HG03103 (cell line): Measurements from ENCODE around the gene WFDC2.
"Not testable (repeated sequence)": the region's sequence is repeated elsewhere in the genome, so short reads cannot be mapped to it uniquely, and the experiment has no call there.

ENCODE experiments used
- ATAC-seq: cut with Tn5 transposase; IDR thresholded peaks from one replicate; pipeline ENCODE4 v1.9.1; 2021; ENCODE audit warnings: low read depth; ENCODE audit not compliant: unreplicated experiment

WFDC2 gene

DNA sequence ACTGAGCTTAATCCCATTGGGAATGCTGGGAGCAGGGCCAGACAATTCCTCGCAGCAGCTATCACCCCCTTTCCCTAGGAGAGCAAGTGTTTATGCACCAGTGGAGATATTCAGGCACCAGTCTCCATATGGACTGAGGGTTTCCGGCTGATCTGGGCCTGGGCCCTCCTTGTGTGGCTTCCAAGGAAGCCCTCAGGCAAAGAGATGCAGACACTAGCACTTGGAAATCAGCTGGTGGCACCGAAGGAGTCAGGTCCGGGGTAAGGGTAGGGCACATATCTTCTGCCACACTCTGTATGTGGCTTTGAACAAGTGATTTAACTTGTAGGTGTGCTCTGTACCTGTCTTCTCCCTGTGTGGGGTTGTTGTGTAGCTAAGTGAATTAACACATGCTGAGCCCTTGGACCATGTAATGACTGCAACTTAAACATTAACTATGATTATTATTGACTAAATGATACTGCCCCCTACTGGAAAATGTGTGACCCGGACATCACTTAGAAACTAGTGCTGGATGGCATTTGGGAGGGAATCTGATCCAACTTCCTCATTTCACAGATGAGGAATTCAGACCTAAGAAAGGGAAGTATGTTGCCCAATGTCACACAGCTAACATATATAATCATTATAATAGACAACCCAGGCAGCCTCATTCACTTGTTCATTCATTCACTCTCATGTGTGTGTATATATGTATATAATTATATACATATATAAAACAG is 19.3 kb upstream of the WFDC2 start:
- no peak for ATAC-seq

DNA sequence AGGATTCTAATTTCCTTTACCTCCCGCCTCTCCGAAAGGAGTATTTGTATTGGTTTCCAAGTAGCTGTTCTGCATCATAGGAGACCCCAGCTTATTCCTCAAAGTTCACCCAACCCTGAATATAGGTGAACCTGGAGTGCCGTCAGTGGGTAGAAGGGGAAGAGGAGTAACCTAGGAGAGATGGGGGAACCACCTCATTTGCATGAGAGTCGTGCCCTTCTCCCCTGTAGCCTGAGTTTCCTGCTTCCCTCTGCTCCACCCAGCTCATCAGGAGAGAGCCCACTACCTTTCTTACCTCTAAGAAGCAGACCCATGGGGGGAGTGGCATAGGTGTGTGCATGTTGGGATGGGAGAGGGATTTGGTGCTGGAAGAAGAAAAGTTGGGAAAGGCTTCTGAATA is 17.3 kb upstream of the WFDC2 start:
- no peak for ATAC-seq

DNA sequence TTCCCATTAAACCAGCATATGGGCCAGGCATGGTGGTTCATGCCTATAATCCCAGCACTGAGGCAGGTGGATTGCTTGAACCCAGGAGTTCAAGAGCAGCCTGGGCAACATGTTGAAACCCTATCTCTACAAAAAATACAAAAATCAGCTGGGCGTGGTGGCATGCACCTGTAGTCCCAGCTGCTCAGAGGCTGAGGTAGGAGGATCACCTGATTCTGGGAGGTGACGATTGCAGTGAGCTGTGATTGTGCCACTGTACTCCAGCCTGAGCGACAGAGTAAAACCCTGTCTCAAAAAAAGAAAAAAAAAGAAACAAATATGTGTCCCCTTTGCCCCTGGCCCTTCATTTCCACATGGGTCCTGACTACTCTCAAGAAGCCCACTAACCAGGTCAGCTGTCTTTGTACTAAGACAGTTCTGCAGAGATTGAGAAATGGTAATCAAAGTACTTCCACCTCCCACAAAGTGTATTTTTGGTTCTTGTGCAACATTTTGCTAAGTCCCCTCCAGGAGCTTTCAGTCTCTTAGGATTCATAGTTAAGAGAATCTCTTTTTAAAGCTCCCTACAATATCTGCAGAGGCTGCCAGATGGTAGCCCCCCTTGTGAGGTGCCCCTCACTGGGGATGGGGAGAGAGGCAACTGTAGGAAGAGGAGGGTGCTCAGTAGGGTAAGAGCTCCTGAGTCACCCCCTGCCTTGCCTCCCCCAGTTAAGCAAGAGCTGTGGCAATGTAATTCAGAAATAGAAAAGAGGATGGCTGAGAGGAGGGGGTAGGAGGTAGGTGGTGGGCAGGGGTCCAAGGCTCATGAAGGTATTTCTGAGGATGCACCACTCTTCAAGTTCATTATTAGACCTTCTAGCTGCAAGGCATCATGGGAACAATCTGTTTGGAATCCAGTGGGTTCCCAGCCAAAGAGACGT is 16.5 kb upstream of the WFDC2 start:
- no peak for ATAC-seq

DNA sequence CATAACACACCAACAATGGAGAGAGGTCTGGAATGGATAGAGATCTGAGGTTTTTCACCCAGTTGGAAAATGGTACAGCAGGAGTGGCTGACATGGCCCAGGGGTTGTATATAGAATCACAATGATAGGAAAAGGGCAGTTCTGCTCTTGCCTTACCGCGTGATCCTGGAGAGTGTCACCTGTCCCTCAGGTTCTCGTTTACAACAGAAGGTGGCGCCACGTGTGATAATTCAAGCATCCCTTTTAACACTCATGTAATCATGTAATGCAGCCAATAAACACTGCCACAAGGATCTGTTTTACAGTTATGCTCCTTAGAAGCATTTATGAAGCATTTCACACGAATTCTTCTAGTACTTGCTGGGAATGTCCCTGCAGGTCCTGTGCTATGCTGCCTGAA is 12.9 kb upstream of the WFDC2 start:
- no peak for ATAC-seq

DNA sequence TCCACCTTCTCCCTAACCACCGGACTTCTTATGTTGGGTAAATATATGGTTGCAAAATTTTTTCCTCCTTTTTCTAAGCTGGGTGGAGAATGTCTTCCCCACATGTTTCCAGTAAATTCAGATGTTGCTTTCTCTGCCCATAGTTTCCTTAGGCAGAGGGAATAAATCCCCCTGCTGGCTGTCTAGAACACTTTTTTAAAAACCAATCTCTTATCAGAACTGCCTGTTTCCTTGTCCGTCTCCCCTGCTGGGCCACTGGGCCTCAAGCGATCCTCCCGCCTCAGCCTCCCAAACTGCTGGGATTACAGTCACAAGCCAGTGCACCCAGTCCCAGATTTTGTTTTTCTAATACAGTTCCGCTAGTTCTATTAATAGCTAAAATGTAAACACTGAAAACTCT is 9.9 kb upstream of the WFDC2 start:
- no peak for ATAC-seq

DNA sequence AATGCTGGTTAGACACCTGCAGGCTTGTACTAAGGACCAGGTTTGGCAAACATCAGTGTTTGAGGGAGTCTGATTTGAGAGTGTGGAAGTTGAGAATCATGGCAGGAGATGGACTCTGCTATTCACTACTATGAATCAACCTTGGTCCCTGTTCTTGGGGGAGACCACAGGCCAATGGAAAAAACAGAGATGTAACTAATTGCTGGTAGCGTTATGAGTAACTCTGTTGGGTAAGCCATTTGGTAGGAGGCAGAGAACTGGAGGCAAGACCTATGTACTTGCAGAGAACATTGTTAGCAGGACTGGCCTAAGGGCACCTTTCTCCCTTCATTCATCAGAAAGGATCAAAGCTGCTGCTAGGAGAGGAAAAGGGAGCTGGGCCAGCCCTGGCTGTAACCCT is 8.3 kb upstream of the WFDC2 start:
- ATAC-seq, result no peak

DNA sequence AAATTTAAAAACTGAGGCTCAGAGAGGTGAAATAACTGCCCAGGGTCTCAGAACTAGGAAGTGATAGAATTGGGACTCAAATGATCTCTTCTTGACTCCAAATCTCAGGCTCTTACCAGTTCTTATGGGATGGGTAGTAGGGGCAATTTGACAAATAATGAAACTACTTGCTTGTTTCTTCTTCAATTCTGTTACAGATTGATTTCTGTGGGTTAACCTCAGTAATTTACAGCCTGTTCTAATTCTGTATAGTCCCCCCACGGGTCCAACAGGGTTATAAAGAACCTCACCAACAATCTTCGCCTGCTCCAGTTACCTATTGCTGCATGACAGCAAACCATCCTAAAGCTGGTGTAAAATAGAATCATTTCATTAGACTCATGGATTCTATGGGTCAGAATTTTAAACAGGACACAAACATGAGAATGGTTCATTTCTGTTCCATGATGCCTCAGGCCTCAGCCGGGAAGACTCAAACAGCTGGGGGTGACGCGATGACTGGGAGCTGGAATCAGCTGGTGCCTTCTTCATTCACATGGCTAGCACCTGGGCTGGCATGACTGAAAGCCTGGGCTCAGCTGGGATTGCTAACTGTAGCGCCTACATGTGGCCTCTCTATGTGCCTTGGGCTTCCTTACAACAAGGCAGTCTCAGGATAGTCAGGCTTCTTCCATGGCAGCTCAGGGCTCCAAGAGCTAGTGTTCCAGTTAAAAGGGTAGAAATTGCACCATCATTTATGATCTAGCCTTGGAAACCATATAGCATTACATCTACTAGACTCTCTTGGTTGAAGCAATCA is 6.6 kb upstream of the WFDC2 start:
- ATAC-seq, result no peak

DNA sequence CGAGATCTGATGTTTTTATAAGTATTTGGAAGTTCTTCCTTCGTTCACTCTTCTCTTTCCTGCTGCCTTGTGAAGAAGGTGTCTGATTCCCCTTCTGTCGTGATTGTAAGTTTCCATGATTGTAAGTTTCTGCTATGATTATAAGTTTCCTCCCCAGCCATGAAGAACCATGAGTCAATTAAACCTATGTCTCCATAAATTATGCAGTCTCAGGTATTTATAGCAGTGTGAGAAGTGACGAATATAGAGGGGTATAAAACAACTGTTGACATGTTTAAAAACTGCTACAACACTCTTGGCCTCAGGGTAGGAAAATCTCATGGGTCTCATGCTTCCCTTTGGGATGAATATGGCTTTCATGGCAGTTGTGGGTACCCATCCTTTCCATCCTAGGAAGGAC is 5.8 kb upstream of the WFDC2 start:
- no peak for ATAC-seq

DNA sequence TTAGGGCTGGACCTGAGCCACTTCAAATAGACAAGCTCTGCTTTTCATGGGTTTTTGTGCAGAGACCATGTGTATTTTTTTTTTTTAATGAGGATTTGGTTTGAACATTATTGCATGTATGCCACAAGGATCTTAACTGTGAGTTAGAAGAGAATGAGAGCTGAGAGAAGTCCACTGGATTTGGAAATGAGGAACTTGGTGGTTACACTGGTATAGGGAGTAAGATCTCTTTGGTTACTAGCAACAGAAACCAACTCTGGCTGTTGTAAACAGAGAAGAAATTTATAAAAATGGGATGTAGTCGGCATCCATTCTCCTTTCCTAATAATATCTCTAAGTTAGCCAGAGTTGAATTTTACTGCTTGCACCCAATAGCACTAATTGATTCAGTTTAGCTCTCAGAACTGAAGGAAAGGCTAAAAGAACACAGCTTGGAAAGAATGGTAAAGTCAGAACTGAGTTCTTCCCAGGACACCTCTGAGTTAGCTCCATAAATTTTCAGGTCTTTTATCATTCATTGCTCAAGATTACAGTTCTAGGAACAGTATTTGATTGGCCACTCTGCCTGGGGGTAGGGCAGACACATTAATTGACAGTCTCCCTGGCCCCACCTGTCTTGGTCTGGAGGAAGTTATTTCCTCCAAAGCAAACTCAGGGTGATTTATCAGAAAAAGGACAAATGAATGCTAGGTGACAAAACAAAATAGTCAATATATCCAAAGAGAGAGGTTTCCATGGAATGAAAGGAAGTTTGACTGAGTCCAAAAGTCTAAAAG is 3.9 kb upstream of the WFDC2 start:
- no peak for ATAC-seq

DNA sequence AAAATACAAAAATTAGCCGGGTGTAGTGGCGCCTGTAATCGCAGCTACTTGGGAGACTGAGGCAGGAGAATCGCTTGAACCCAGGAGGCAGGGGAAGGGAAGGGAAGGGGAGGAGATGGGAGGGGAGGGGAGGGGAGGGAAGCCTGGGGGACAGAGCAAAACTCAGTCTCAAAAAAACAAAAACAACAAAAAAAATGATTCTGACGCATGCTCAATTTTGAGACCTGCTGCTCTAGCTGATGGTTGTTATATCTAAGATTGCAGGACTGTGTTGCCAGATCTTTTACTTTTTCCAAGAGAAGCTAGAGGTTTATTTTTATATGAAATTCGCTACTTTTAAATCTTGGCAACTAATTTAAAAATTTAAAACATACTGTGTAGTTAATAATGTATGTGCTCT is 2.4 kb upstream of the WFDC2 start:
- ATAC-seq, result no peak

DNA sequence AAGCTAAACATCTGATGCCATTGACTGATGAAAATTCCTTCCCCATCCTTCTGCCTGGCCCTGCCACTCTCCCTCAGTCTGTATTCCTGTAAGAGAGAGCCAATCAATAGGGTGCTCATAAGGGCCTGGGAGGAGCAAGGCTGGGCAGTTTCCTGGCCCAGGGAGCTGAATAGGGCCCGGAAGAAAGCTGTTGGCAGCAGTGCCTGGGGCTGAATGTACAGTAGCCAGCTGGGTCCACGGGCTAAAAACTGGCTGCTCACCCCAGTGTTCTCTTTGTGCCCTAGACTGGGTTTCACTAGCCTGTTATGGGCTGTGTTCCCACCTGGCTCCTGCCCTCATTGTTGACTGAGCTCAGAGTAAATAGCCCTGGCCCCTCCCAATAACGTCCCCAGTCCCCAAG is 1.7 kb upstream of the WFDC2 start:
- no peak for ATAC-seq

DNA sequence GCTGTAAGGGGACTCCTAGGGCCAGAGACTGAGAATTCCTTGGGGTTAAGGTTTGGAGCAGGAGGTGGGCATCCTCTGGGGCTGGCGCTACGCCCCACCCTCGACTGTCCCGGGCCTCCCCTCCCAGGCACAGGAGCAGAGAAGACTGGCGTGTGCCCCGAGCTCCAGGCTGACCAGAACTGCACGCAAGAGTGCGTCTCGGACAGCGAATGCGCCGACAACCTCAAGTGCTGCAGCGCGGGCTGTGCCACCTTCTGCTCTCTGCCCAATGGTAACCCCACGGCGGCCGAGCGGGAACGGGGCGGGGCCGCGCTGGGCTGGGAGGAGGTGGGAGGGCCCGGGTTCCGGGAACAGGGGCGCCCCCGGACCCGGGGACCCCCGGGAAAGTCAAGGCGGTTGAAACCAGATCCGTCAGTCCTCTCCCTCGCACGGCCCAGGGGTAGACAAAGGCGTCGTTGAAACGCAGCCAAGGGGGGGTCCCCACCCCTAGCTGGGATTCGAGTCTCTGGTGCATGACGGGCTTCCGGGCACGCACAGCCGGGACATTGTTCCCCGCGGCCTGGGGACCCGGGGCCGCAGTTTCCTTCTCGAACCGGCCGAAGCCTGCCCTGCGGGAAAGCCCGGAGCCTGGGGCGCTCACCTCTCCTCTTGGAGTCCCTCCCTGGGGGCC is 844 bp downstream of the WFDC2 start:
- ATAC-seq, result no peak

DNA sequence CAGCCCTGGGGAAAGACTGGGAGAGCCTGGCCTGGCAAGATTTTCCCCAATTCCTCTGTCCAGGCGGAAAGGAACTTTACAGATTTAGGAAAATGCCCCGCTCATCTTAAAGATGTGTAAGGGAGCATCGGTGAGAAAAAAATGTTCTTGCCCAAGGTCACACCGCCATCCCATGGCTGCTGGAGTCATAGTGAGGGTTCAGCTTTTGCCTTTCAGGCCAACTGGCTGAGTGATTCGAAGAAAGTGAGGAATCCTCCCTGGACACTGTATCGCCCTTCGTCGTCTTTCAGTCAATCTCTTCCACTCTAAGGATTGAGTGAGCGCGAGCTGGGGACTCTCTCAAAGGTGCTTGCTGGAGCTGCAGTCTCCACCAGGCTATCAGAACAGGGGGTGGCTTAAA is 1.4 kb downstream of the WFDC2 start:
- no peak for ATAC-seq

DNA sequence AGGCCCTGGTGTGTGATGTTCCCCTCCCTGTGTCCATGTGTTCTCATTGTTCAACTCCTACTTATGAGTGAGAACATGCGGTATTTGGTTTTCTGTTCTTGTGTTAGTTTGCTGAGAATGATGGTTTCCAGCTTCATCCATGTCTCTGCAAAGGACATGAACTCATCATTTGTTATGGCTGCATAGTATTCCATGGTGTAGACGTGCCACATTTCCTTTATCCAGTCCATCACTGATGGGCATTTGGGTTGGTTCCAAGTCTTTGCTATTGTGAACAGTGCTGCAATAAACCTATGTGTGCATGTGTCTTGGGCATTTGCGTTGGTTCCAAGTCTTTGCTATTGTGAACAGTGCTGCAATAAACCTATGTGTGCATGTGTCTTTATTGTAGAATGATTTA is 2.7 kb downstream of the WFDC2 start:
- not testable (repeated sequence) for ATAC-seq

DNA sequence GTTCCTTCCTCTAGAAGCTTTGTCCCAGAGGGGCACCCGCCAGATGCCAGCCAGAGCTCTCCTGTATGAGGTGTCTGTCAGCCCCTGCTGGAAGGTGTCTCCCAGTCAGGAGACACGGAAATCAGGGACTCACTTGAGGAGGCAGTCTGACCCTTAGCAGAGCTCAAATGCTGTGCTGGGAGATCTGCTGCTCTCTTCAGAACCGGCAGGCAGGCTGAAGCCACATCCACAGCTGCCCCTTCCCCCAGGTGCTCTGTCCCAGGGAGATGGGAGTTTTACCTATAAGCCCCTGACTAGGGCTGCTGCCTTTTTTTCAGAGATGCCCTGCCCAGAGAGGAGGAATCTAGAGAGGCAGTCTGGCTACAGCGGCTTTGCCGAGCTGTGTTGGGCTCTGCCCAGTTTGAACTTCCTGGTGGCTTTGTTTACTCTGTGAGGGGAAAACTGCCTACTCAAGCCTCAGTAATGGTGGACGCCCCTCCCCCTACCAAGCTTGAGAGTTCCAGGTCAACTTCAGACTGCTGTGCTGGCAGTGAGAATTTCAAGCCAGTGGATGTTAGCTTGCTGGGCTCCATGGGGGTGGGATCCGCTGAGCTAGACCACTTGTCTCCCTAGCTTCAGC is 8.1 kb downstream of the WFDC2 start:
- ATAC-seq, result not testable (repeated sequence)

DNA sequence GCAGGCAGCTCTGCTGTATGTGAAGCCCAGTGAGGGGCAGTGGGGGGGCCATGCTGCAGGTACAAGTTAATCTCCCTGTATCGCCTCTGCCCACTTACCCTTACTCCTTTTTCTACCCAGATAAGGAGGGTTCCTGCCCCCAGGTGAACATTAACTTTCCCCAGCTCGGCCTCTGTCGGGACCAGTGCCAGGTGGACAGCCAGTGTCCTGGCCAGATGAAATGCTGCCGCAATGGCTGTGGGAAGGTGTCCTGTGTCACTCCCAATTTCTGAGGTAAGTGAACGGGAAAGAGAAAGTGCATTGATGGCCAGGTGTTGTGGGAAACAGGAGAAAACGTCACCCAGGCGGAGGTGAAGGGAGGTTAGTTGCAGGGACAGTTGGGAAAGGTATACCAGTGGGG is 10.3 kb downstream of the WFDC2 start:
- ATAC-seq, result no peak

DNA sequence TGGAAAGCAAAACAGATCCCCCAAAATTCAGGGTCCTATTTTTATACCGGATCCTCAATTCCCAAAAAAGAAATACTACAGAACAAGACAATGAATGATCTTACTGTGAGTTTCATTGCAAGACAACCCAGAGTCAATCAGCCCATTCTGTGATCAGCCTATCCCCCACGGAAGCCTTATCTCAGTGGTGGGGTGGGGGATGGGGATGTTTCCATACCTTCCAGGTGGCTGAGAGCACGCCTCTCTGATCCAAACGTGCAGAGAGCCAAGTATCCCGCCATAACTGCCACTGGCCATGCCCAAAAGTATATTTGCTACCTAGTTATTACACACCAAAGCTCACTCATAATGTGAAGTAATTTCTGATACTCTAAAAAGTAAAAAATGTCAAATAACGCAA is 15.1 kb downstream of the WFDC2 start:
- no peak for ATAC-seq

DNA sequence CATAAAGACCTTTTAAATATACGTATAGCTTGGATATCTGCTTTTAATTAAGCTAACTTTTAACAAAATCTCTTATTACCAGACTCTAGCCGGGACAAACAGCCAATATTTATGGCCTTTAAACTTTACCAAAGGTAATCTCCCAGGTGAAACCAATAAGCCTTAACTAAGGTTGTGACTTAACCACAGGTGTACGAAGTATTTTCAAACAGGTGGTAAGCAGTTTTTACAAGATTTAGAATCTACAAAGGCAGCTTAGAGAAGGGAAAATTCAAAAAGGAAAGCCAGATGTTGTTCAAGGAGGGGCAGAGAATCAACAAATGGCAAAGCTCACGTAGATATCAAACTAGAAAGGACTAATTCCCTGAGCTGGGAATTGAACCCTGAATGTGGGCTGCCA is 15.8 kb downstream of the WFDC2 start:
- no peak for ATAC-seq

DNA sequence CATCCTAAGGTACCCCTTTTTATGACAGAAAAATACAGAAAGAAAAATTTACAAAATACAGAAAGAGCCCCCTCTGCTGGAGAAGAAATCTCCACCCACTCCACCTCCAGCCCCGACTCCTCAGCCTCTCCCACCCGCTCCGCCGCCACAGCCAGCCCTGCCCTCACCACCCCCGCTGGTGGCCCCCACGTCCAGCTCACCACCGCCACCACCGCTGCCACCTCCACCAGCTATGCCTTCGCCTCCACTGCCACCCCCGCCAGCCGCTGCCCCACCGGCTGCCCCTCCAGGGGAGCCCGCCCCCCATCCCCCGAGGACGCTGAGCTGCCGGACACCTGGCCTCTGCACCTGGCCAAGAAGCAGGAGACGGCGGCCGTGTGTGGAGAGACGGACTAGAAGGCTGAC is 17.7 kb downstream of the WFDC2 start:
- ATAC-seq, result no peak
